NCI-H2227 (cell line): ENCODE data around the gene NF1.

ENCODE experiments used
- DNase-seq: peaks from one replicate; lab custom pipeline; 2025; ENCODE audit not compliant: unreplicated experiment; lab: John Stamatoyannopoulos, UW

Gene NF1

DNA sequence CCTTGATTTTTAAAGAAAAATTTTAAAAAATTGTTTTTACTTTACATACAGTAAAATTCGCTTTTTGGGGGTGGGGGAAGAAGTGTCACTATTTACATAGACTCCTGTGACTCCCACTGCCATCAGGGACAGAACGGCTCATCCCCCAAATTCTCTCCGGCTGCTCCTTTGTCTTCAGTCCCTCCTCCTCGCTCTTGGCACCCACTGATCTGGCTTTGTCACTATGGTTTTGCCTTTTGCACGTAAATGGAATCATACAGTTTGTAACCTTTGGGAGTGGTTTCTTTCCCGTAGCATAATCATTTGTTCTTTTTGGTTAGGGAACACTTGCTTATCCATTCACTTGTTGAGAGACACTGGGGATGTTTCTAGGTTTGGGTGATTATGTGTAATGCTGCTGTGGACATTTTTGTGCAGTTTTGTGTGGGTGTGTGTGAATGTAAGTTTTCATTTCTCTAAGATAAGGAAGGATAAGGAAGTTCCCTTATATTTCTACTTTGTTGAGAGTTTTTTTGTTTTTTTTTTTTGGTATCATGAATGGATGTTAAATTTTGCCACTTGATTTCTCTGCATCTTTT lies 324.1 kb downstream of the NF1 start:
- no peak for DNase-seq

DNA sequence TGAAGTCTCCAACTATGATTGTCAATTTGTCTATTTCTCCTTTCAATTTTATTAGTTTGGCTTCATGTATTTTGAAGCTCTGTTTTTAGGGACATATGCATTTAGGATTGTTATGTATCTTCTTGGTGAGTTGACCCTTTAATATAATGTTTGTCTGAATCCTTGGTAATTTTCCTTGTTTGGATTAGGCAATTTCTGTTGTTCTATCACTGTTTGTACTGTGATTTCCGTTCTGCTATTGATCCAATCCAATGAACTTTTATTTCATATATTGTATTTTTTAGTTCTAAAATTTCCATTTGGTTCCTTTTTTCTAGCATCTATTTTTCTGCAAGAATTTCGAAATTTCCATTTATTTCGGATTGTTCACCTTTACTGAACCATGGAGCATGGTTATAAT lies 327.7 kb downstream of the NF1 start:
- DNase-seq, result no peak

DNA sequence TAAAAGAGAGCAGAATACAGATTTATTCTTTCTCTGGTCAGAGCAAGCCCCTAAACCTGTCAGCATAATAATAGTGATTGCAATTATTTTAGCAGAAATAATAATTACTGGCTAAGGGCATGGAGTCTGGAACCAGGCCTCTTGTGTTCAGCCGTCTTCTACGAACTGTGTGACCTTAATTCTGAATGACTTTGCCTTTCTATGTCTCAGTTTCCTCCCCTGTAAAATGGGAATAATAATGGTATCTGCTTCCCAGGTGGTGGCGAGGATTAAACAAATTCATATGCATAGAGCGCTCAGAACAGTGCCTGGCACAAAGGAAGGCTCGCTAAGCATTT lies 330.1 kb downstream of the NF1 start:
- no peak for DNase-seq

DNA sequence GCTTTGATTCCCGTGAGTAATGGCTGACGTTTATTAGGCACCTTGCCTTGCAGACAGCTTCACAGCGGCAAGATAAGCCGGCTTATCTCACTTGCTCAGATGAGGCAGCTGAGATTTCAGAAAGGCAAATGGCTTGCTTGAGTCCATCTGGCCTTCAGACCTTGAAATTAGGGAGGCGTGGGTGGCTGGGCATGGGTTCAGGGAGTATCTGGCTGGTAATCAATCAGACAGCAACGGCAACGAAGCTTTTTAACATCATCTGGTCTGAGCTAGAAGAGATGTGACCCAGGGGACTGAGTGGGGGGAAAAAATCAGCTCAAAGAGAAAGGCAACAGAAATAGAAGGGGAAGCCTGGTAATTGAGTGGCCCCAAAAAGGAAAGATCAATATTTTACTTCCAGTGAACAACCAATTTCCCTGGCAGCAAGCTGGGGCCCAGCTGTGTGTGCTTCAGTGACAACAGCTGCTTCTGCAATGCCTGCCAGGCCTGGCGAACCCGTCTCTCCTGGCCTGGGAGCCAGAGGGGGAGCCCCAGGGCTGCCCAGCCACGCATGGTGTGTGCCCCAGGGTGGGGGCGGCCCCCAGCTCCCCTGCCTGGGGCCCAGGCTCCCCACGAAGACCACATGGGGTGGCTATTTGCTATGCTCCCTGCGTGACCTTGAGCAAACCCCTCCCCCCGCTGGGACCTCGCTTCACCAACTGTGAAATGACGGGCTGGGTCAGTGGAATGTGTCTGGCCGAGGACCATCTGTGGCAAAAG lies 330.7 kb downstream of the NF1 start:
- DNase-seq, result peak; percentile 5
